Activated naive CD4-positive, alpha-beta T cell treated with anti-CD3 and anti-CD28 coated beads, Interleukin-2, amount 50 U/mL, for 24 hours (primary cell): Measurements from ENCODE around the gene TACC3.
"Not testable (repeated sequence)": the region's sequence is repeated elsewhere in the genome, so short reads cannot be mapped to it uniquely, and the experiment has no call there.

Experiments used
- H3K27ac Mint-ChIP-seq: one replicate; pipeline ENCODE4 v1.8.0; 2021; ENCODE audit warnings: mild to moderate bottlenecking, mixed read lengths
- H3K27me3 Mint-ChIP-seq: one replicate; pipeline ENCODE4 v1.8.0; 2021; ENCODE audit warnings: mixed read lengths
- H3K36me3 Mint-ChIP-seq: one replicate; pipeline ENCODE4 v1.8.0; 2021; ENCODE audit warnings: mixed read lengths
- H3K4me1 Mint-ChIP-seq: one replicate; pipeline ENCODE4 v1.8.0; 2021; ENCODE audit warnings: mixed read lengths
- H3K4me3 Mint-ChIP-seq: one replicate; pipeline ENCODE4 v1.8.0; 2021; ENCODE audit warnings: mild to moderate bottlenecking, mixed read lengths
- H3K9me3 Mint-ChIP-seq: one replicate; pipeline ENCODE4 v1.8.0; 2021; ENCODE audit warnings: mixed read lengths

TACC3 gene

GRCh38 chr4:1690698-1691097, 30.6 kb upstream of the TACC3 start:
- H3K4me1 Mint-ChIP-seq, result peaks cover 4% of the 10 kb centered on the region
- no peak overlapping the region for H3K27ac Mint-ChIP-seq
- H3K36me3 Mint-ChIP-seq, result peaks cover 10% of the 10 kb centered on the region
- H3K4me3 Mint-ChIP-seq, result no peak overlapping the region
- no peaks in the 10 kb centered on the region for H3K9me3 Mint-ChIP-seq
- no peaks in the 10 kb centered on the region for H3K27me3 Mint-ChIP-seq

- H3K4me1 Mint-ChIP-seq, result peaks cover 4% of the 10 kb centered on the region
- no peak overlapping the region for H3K27ac Mint-ChIP-seq
- H3K4me3 Mint-ChIP-seq, result no peak overlapping the region
- peaks cover 12% of the 10 kb centered on the region for H3K36me3 Mint-ChIP-seq
- no peaks in the 10 kb centered on the region for H3K27me3 Mint-ChIP-seq
- no peaks in the 10 kb centered on the region for H3K9me3 Mint-ChIP-seq
Measured at GRCh38 chr4:1691737-1692373, 29.5 kb upstream of the TACC3 start.

- H3K4me1 Mint-ChIP-seq, result peaks cover 4% of the 10 kb centered on the region
- H3K9me3 Mint-ChIP-seq, result no peaks in the 10 kb centered on the region
- no peak overlapping the region for H3K27ac Mint-ChIP-seq
- H3K27me3 Mint-ChIP-seq, result no peaks in the 10 kb centered on the region
- no peak overlapping the region for H3K4me3 Mint-ChIP-seq
- H3K36me3 Mint-ChIP-seq, result peaks cover 12% of the 10 kb centered on the region
Measured at GRCh38 chr4:1693131-1693896, 28.0 kb upstream of the TACC3 start.

DNA sequence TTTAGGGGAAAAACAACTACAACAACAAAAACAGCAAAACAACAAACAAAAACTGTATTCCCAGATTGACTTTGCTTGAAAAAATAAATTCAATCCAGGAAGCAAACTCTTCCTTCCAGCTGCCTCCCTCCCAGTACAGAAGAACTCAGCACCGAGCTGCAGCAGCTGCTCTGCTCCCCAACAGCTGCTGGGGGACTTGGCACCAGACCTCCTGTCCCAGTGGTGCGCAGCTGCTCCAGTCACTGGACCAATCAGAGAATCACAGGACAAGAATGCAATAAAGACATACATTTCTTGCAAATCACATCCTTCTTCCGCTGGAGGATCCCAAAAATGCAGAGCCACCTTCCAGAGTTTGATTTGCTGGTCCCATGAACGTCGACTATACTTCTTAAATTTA, 25.4 kb upstream of the TACC3 start:
- Mint-ChIP-seq H3K4me1 (peaks cover 4% of the 10 kb centered on the region), H3K27me3 (no peaks in the 10 kb centered on the region), H3K9me3 (no peaks in the 10 kb centered on the region), H3K4me3 (no peak overlapping the region), H3K36me3 (peaks cover 15% of the 10 kb centered on the region), H3K27ac (no peak overlapping the region)

GRCh38 chr4:1701671-1702070, 19.6 kb upstream of the TACC3 start:
- not testable (repeated sequence) for H3K4me3 Mint-ChIP-seq, H3K9me3 Mint-ChIP-seq, H3K27me3 Mint-ChIP-seq, H3K27ac Mint-ChIP-seq
- Mint-ChIP-seq H3K36me3 (peaks cover 13% of the 10 kb centered on the region), H3K4me1 (peaks cover 23% of the 10 kb centered on the region)

GRCh38 chr4:1703867-1704266, 17.5 kb upstream of the TACC3 start:
- Mint-ChIP-seq H3K36me3 (peaks cover 17% of the 10 kb centered on the region), H3K27ac (no peak overlapping the region), H3K4me1 (peaks cover 35% of the 10 kb centered on the region), H3K27me3 (no peaks in the 10 kb centered on the region), H3K9me3 (no peaks in the 10 kb centered on the region), H3K4me3 (no peak overlapping the region)

- Mint-ChIP-seq H3K4me3 (no peak overlapping the region), H3K27me3 (no peaks in the 10 kb centered on the region), H3K36me3 (peaks cover 17% of the 10 kb centered on the region), H3K9me3 (no peaks in the 10 kb centered on the region), H3K4me1 (peaks cover 52% of the 10 kb centered on the region), H3K27ac (no peak overlapping the region)
Measured at GRCh38 chr4:1705732-1706131, 15.6 kb upstream of the TACC3 start.

GRCh38 chr4:1706358-1706757, 15.0 kb upstream of the TACC3 start:
- no peak overlapping the region for H3K4me3 Mint-ChIP-seq
- H3K27me3 Mint-ChIP-seq, result no peaks in the 10 kb centered on the region
- H3K4me1 Mint-ChIP-seq, result peaks cover 58% of the 10 kb centered on the region
- H3K27ac Mint-ChIP-seq, result no peak overlapping the region
- H3K9me3 Mint-ChIP-seq, result no peaks in the 10 kb centered on the region
- peaks cover 21% of the 10 kb centered on the region for H3K36me3 Mint-ChIP-seq

DNA sequence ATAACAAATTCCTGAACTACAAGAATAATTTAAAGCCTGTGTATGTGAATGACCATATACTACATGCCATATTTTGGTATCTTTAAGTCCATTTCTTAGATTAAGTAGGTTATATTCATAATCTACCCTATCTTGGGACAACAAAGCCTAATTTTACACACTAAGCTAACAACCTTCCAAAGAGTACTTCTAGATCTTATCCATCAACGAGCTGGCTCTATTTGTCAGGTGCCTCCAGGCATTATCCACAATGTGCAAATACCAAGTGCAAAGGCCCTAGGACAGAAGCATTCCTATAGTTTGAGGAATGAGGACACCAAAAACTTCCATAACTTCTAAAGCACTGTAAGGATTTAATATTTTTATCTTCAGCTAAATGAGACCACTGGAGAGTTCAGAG, 12.7 kb upstream of the TACC3 start:
- no peaks in the 10 kb centered on the region for H3K27me3 Mint-ChIP-seq
- peak overlapping the region; percentile 38 for H3K4me3 Mint-ChIP-seq
- peaks cover 15% of the 10 kb centered on the region for H3K36me3 Mint-ChIP-seq
- H3K9me3 Mint-ChIP-seq, result no peaks in the 10 kb centered on the region
- H3K27ac Mint-ChIP-seq, result no peak overlapping the region
- peaks cover 52% of the 10 kb centered on the region for H3K4me1 Mint-ChIP-seq

DNA sequence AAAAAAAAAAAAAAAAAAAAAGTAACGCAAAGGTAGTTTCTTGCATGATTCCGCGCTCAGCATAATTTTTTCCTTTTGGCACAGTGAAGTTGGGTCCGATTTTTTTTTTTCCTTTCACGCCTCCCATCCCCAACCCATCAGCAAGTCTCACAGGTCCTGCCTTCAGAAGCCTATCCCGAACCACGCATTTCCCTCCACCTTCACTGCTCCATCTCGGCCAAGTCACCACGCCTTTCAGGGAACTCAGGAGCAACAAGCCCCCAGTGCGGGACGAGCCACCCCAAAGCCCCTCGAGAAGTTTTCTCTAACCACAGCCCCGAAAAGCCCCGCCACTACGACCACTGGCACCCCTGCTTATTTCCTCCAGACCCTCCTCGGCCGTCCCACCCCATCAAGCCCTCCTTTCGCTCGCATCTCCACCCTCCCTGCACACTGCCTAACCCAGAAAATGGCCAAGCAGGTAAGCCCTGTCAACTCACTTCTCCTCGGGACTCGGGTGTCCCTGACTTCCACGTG, 10.2 kb upstream of the TACC3 start:
- H3K9me3 Mint-ChIP-seq, result no peaks in the 10 kb centered on the region
- H3K27me3 Mint-ChIP-seq, result no peaks in the 10 kb centered on the region
- H3K4me1 Mint-ChIP-seq, result peaks cover 58% of the 10 kb centered on the region
- peak overlapping the region; percentile 92 for H3K27ac Mint-ChIP-seq
- peak overlapping the region; percentile 98 for H3K4me3 Mint-ChIP-seq
- H3K36me3 Mint-ChIP-seq, result peaks cover 13% of the 10 kb centered on the region

DNA sequence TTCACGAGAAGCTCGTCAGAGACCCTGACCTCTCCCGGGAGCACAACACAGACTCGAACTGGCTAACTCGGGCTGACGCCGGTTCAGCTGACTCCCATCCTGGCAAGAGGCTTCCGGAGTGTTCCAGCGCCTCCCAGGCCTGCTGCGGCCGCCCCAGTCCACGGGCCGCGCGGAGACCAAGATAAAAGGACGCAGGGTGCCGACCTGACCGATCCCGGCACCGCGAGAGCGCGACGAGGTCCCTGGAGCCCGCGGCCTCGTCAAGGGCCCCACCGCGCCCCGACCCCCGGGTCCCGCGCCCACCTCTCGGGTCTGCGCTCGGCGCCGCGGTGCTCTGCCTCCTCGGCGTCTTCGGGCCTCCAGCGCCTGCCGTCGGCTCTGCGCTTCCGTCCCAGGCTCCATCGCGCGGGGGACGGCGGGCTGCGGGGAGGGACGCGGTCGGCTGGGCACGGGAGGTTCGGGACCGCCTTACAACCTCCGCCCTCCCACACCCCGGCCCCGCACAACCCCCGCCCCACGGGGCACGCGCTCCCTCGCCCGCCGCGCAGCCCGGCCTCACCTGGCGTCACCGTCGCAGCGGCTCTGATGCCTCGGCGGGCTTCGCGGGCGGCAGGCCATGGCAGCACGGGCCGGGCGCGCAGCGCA, 9.6 kb upstream of the TACC3 start:
- Mint-ChIP-seq H3K4me1 (peaks cover 58% of the 10 kb centered on the region), H3K9me3 (no peaks in the 10 kb centered on the region), H3K36me3 (peaks cover 13% of the 10 kb centered on the region), H3K27me3 (no peaks in the 10 kb centered on the region), H3K4me3 (peak overlapping the region; percentile 98), H3K27ac (peak overlapping the region; percentile 92)

- H3K9me3 Mint-ChIP-seq, result no peaks in the 10 kb centered on the region
- peak within 1 kb of the TSS; percentile 98 for H3K4me3 Mint-ChIP-seq
- peaks cover 58% of the 10 kb centered on the region for H3K4me1 Mint-ChIP-seq
- peak within 1 kb of the TSS; percentile 96 for H3K27ac Mint-ChIP-seq
- no peaks in the 10 kb centered on the region for H3K27me3 Mint-ChIP-seq
- peaks cover 13% of the 10 kb centered on the region for H3K36me3 Mint-ChIP-seq
Measured at GRCh38 chr4:1712216-1713002, 8.9 kb upstream of the TACC3 start, which contains the start of gene SLBP. Gene SLBP (minus strand): TSS chr4:1712319. CDS start chr4:1712188, 131 bp downstream.

GRCh38 chr4:1713003-1713851, 8.1 kb upstream of the TACC3 start:
- H3K36me3 Mint-ChIP-seq, result peaks cover 11% of the 10 kb centered on the region
- H3K27me3 Mint-ChIP-seq, result no peaks in the 10 kb centered on the region
- peak overlapping the region; percentile 98 for H3K4me3 Mint-ChIP-seq
- peaks cover 56% of the 10 kb centered on the region for H3K4me1 Mint-ChIP-seq
- H3K9me3 Mint-ChIP-seq, result no peaks in the 10 kb centered on the region
- H3K27ac Mint-ChIP-seq, result peak overlapping the region; percentile 96

- Mint-ChIP-seq H3K27ac (peak overlapping the region; percentile 41), H3K36me3 (peaks cover 11% of the 10 kb centered on the region), H3K9me3 (no peaks in the 10 kb centered on the region), H3K4me3 (peak overlapping the region; percentile 98), H3K4me1 (peaks cover 49% of the 10 kb centered on the region), H3K27me3 (no peaks in the 10 kb centered on the region)
Measured at GRCh38 chr4:1714303-1715001, 6.9 kb upstream of the TACC3 start.
